Testis (tissue), 2 donors: ENCODE results near the gene CPAMD8.
"Not testable (repeated sequence)": the region's sequence is repeated elsewhere in the genome, so short reads cannot be mapped to it uniquely, and the experiment has no call there.

ENCODE experiments used
- CTCF ChIP-seq, 3 experiments: fragments of 450-650 bp in 2 of 3; fragments of 200-600 bp in 1 of 3; sonication (generic) in 1 of 3; IDR thresholded peaks; one replicate each; pipeline ENCODE4 v1.5.1; 2016 to 2019; ENCODE audit warnings: antibody characterized with exemption in 3 of 3, mild to moderate bottlenecking in 2 of 3, moderate library complexity in 1 of 3
- POLR2A ChIP-seq: fragments of 450-650 bp; IDR thresholded peaks from one replicate; pipeline ENCODE4 v1.6.1; 2017; ENCODE audit warnings: antibody characterized with exemption, mild to moderate bottlenecking, moderate library complexity

GRCh38 chr19:16943090-16943489 is 83.5 kb downstream of the CPAMD8 start:
- not testable (repeated sequence) for TF ChIP-seq POLR2A; CTCF (IDR thresholded peaks at IDR 0.05)
